KBM-7 (cell line): ENCODE data around the gene IP6K2.
"Not testable (repeated sequence)": the region's sequence is repeated elsewhere in the genome, so short reads cannot be mapped to it uniquely, and the experiment has no call there.

Experiments used
- DNase-seq: peaks from one replicate; pipeline ENCODE4 v3.0.0-alpha.2; 2015
- in situ Hi-C: fragments of 300-500 bp; cut with MboI; formaldehyde crosslinking; loops from 2 replicates; pipeline ENCODE4 v1.14.3; 2020; ENCODE audit warnings: low sequenced_read_pairs, low pct_unique_long_range_greater_than_20kb, mixed read lengths

The IP6K2 gene

GRCh38 chr3:48716982-48717746, at the start of gene IP6K2:
TSS of gene IP6K2 (minus strand) at chr3:48717221. CDS start at chr3:48695291, 21,930 bp downstream.
- peak; percentile 96 for DNase-seq
- in situ Hi-C loops: no loop called here

- in situ Hi-C loops: no loop called here
- no peak for DNase-seq
Measured at GRCh38 chr3:48765376-48765775, 48.4 kb upstream of the IP6K2 start.

- DNase-seq: no peak
- in situ Hi-C loops: no loop called here
Measured at GRCh38 chr3:48762816-48763215, 45.8 kb upstream of the IP6K2 start.

GRCh38 chr3:48759991-48760540, 43.0 kb upstream of the IP6K2 start:
- DNase-seq, in situ Hi-C loops: not testable (repeated sequence)

- in situ Hi-C loops, DNase-seq: not testable (repeated sequence)
Measured at GRCh38 chr3:48759531-48759930, 42.5 kb upstream of the IP6K2 start.

GRCh38 chr3:48759071-48759470, 42.0 kb upstream of the IP6K2 start:
- no peak for DNase-seq
- in situ Hi-C loops: no loop called here

GRCh38 chr3:48756640-48757039, 39.6 kb upstream of the IP6K2 start:
- DNase-seq: no peak
- in situ Hi-C loops: no loop called here

- DNase-seq: no peak
- in situ Hi-C loops: no loop called here
Measured at GRCh38 chr3:48750856-48751255, 33.8 kb upstream of the IP6K2 start.

- DNase-seq: peak; percentile 24
- in situ Hi-C loops: no loop called here
Measured at GRCh38 chr3:48748754-48749153, 31.7 kb upstream of the IP6K2 start.

- no peak for DNase-seq
- in situ Hi-C loops: no loop called here
Measured at GRCh38 chr3:48747706-48748105, 30.7 kb upstream of the IP6K2 start.

GRCh38 chr3:48747015-48747615, 30.1 kb upstream of the IP6K2 start:
- DNase-seq: no peak
- in situ Hi-C loops: no loop called here

- in situ Hi-C loops: no loop called here
Measured at GRCh38 chr3:48743773-48744172, 26.8 kb upstream of the IP6K2 start.

GRCh38 chr3:48741226-48741625, 24.2 kb upstream of the IP6K2 start:
- in situ Hi-C loops, DNase-seq: not testable (repeated sequence)

More at GRCh38 chr3:48743773-48744172, 26.8 kb upstream of the IP6K2 start:
- no peak for DNase-seq

- DNase-seq: peak; percentile 57
Measured at GRCh38 chr3:48739955-48740823, 23.2 kb upstream of the IP6K2 start.

GRCh38 chr3:48739617-48739954, 22.6 kb upstream of the IP6K2 start:
- in situ Hi-C loops: no loop called here
- DNase-seq: no peak

More at GRCh38 chr3:48739955-48740823, 23.2 kb upstream of the IP6K2 start:
- in situ Hi-C loops: no loop called here

- in situ Hi-C loops: no loop called here
- DNase-seq: no peak
Measured at GRCh38 chr3:48738926-48739616, 22.1 kb upstream of the IP6K2 start.

GRCh38 chr3:48738144-48738536, 21.1 kb upstream of the IP6K2 start:
- no peak for DNase-seq
- in situ Hi-C loops: no loop called here

- peak; percentile 35 for DNase-seq
- in situ Hi-C loops: not testable (repeated sequence)
Measured at GRCh38 chr3:48735075-48735767, 18.2 kb upstream of the IP6K2 start.
